Thoracic aorta (tissue), 2 donors: Measurements from ENCODE around the gene DGKI. TPM values are rescaled to one million over a fixed set of nuclear protein-coding genes. Genes with fewer than 3 reads are reported as not detected.

ENCODE experiments used
- ATAC-seq: fragments of 150-250 bp; one replicate; pipeline ENCODE4 v1.8.0; 2017; ENCODE audit warnings: low read depth; ENCODE audit not compliant: insufficient number of reproducible peaks, low FRiP score
- DNase-seq: peaks from one replicate; pipeline ENCODE4 v3.0.0-alpha.2; 2020; ENCODE audit warnings: low spot score
- H3K27ac ChIP-seq, 2 donors: fragments of 200-600 bp; sonication (generic); 1 replicate in 1 of 2; 2 replicates in 1 of 2; pipeline ENCODE4 v1.5.1; 2016; ENCODE audit warnings: mild to moderate bottlenecking in 2 of 2, moderate library complexity in 2 of 2
- H3K27me3 ChIP-seq: fragments of 200-600 bp; sonication (generic); replicated peaks from 2 replicates; pipeline ENCODE4 v1.6.0; 2016; ENCODE audit warnings: mild to moderate bottlenecking; ENCODE audit not compliant: insufficient read depth
- H3K36me3 ChIP-seq: fragments of 200-600 bp; sonication (generic); one replicate; pipeline ENCODE4 v1.5.1; 2016
- H3K4me1 ChIP-seq, 2 donors: fragments of 200-600 bp; sonication (generic); 1 replicate in 1 of 2; 2 replicates in 1 of 2; pipeline versions ENCODE4 v1.5.1 to v1.6.0; 2016; ENCODE audit warnings: low read depth in 2 of 2, mild to moderate bottlenecking in 1 of 2; ENCODE audit not compliant: control insufficient read depth in 1 of 2
- H3K4me3 ChIP-seq: fragments of 200-600 bp; sonication (generic); 2 replicates; pipeline ENCODE4 v1.5.1; 2016; ENCODE audit warnings: mild to moderate bottlenecking
- H3K9me3 ChIP-seq: fragments of 200-600 bp; sonication (generic); 2 replicates; pipeline ENCODE4 v1.5.1; 2016
- CTCF ChIP-seq: fragments of 200-600 bp; sonication (generic); IDR thresholded peaks from one replicate; pipeline ENCODE4 v1.5.1; 2019; ENCODE audit warnings: antibody characterized with exemption
- total RNA-seq, 2 donors: library from RNA; depleted of rRNA; stranded (reverse); fragments of >200 nt; gene quantifications; one replicate each; pipeline versions ENCODE4 v1.1.0 to v1.2.3, GENCODE V29; 2016

The DGKI gene
- total RNA-seq, 2 donors from 2014 or later = 10.3 to 22.3 TPM

GRCh38 chr7:137818036-137818435 is 28.7 kb downstream of the DGKI start:
- Histone ChIP-seq H3K4me3 (no peak overlapping the region), H3K27ac (no peak overlapping the region), H3K9me3 (no peaks in the 10 kb centered on the region), H3K4me1 (peaks cover 4 to 20% of the 10 kb centered on the region in 2 donors), H3K27me3 (no peaks in the 10 kb centered on the region), H3K36me3 (no peaks in the 10 kb centered on the region)
- ATAC-seq (no peak), DNase-seq (no peak)
- TF ChIP-seq CTCF = no peak

- no peak overlapping the region for H3K27ac ChIP-seq
- no peaks in the 10 kb centered on the region for H3K27me3 ChIP-seq
- DNase-seq (no peak), ATAC-seq (no peak)
- no peak overlapping the region for H3K4me3 ChIP-seq
- TF ChIP-seq CTCF = no peak
- no peaks in the 10 kb centered on the region for H3K36me3 ChIP-seq
- H3K9me3 ChIP-seq = no peaks in the 10 kb centered on the region
- peaks cover 4 to 20% of the 10 kb centered on the region in 2 donors for H3K4me1 ChIP-seq
Observed at GRCh38 chr7:137816696-137817320, 30.0 kb downstream of the DGKI start.

- no peak for TF ChIP-seq CTCF
- H3K27ac ChIP-seq = no peak overlapping the region
- ATAC-seq = no peak
Observed at GRCh38 chr7:137813541-137813940, 33.2 kb downstream of the DGKI start.

GRCh38 chr7:137810248-137810647 is 36.5 kb downstream of the DGKI start:
- H3K4me1 ChIP-seq = no peaks in the 10 kb centered on the region
- no peak for ATAC-seq
- no peaks in the 10 kb centered on the region for H3K36me3 ChIP-seq
- H3K27me3 ChIP-seq = no peaks in the 10 kb centered on the region
- no peak overlapping the region for H3K4me3 ChIP-seq
- no peak overlapping the region for H3K27ac ChIP-seq
- TF ChIP-seq CTCF = no peak
- no peak for DNase-seq
- no peaks in the 10 kb centered on the region for H3K9me3 ChIP-seq

More at GRCh38 chr7:137813541-137813940, 33.2 kb downstream of the DGKI start:
- no peak for DNase-seq
- no peaks in the 10 kb centered on the region for H3K27me3 ChIP-seq
- no peak overlapping the region for H3K4me3 ChIP-seq
- no peaks in the 10 kb centered on the region for H3K36me3 ChIP-seq
- no peaks in the 10 kb centered on the region for H3K9me3 ChIP-seq
- H3K4me1 ChIP-seq = no peaks in the 10 kb centered on the region

GRCh38 chr7:137804836-137805235 is 41.9 kb downstream of the DGKI start:
- no peaks in the 10 kb centered on the region for H3K4me1 ChIP-seq
- DNase-seq (no peak), ATAC-seq (no peak)

More at GRCh38 chr7:137804836-137805235, 41.9 kb downstream of the DGKI start:
- Histone ChIP-seq H3K9me3 (no peaks in the 10 kb centered on the region), H3K4me3 (no peak overlapping the region), H3K27me3 (no peaks in the 10 kb centered on the region), H3K36me3 (no peaks in the 10 kb centered on the region), H3K27ac (no peak overlapping the region)
- no peak for TF ChIP-seq CTCF
